MG63 (cell line): ENCODE results near the gene MT2A. TPM values are rescaled to one million over a fixed set of nuclear protein-coding genes. Genes with fewer than 3 reads are reported as not detected.
"Not testable (repeated sequence)": the region's sequence is repeated elsewhere in the genome, so short reads cannot be mapped to it uniquely, and the experiment has no call there.

ENCODE experiments used
- DNase-seq: peaks from one replicate; pipeline ENCODE4 v3.0.0-alpha.2; 2020
- H3K27me3 ChIP-seq: fragments of 250-450 bp; sonication (Bioruptor Pico); 2 replicates; pipeline ENCODE4 v1.5.1; 2020; ENCODE audit warnings: mild to moderate bottlenecking, moderate library complexity
- H3K36me3 ChIP-seq: fragments of 250-450 bp; sonication (Bioruptor Pico); 2 replicates; pipeline ENCODE4 v1.5.1; 2020; ENCODE audit warnings: mild to moderate bottlenecking, moderate library complexity
- H3K4me3 ChIP-seq: fragments of 250-450 bp; sonication (Bioruptor Pico); 2 replicates; pipeline ENCODE4 v1.5.1; 2020; ENCODE audit warnings: mild to moderate bottlenecking, moderate library complexity
- H3K9me3 ChIP-seq: fragments of 250-450 bp; sonication (Bioruptor Pico); 2 replicates; pipeline ENCODE4 v1.5.1; 2020; ENCODE audit warnings: mild to moderate bottlenecking, moderate library complexity
- total RNA-seq: library from RNA; depleted of rRNA; stranded (reverse); fragments of >200 nt; shearing (Covaris generic); gene quantifications from 2 replicates; pipeline ENCODE4 v1.2.3, GENCODE V29; 2014; ENCODE audit warnings: low replicate concordance

Gene MT2A
- total RNA-seq, 1 experiment from 2014 or later, result 538 TPM

DNA sequence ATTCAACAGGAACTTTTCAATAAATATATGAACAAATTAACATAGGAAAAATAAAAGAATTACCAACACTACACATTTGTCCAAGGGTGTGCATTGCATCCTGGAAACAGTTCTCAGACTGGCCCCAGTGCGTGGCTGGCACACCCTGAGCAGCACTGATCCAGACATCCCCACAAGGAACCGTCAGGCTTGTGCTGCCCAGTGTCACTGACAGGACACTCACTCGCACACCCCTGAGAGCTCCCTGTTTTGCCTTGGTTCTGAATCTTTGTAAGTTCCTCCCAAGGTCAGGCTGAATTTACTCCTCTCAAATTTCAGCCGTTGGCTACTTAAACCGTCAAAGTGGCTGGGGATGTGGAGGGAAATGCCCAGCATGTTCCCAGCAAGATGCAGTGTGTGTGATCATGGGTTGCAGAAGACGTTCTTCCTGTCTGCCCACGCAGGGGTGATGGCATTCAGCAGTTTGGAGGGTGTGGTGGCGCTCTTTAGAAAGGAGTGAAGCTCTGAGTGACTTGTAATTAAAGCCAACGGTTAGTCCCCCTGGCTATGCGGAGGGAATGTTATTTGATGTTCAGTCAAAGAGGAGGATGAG lies 1.7 kb downstream of the MT2A start:
- no peaks in the 10 kb centered on the region for H3K27me3 ChIP-seq
- peak; percentile 98 for DNase-seq
- no peaks in the 10 kb centered on the region; the same call in 1 of the 2 replicates for H3K9me3 ChIP-seq
- peaks cover 12% of the 10 kb centered on the region for H3K36me3 ChIP-seq
- H3K4me3 ChIP-seq, result peak overlapping the region; percentile 74

DNA sequence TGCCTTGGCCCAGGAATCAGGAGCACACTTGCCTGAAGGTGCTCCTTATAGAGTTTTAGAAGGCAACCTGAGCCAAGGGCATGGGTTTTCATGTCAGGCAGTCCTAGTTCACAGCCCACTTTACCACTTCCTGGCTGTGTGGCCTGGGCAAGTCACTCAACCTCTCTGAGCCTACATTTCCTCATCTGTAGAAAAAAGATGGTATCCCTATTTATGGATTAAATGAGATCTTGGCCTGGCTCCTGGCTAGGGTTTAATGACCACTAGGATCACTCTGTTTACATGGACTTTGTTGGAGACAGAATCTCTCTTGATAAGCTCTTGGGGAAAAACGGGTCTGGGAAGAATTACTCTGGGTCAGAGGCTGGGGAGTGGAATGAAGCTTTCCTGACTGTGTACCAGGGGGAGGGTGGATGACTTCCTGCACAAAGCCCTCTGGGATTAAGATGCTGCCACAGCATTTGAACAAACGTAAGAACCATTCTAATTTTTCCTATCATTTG lies 2.3 kb downstream of the MT2A start:
- DNase-seq, result peak; percentile 62
- H3K27me3 ChIP-seq, result no peaks in the 10 kb centered on the region
- no peaks in the 10 kb centered on the region; the same call in 1 of the 2 replicates for H3K9me3 ChIP-seq
- peaks cover 12% of the 10 kb centered on the region for H3K36me3 ChIP-seq
- H3K4me3 ChIP-seq, result peak overlapping the region; percentile 74

DNA sequence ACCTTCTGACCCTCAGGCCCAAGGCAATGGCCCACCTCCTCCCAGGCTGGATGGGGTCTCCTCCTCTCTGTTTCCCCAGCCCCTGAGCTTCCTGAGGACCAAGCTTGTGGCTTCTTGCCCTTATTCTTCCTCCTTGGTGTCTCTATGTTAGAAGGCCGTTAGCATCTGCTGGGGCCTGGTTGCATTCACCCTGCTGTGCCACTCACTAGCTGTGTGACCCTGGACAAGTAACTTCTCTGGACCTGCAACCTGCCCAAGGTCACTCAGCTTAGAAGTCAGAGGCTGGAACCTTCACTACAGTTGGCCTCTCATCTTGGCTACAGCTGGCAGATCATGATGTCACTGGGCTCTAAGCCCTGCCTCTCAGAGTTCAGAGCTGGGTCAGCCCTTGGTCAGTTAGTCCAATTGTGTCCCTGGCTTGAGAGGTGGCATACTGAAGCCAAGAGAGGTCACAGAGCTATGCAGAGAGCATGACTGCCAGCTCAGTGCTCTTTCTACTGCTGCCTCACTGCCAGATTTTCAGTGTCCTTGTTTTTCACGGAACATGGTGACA lies 3.0 kb downstream of the MT2A start:
- H3K9me3 ChIP-seq, result no peaks in the 10 kb centered on the region; the same call in 1 of the 2 replicates
- peaks cover 12% of the 10 kb centered on the region for H3K36me3 ChIP-seq
- peak overlapping the region; percentile 74; the same call in 1 of the 2 replicates for H3K4me3 ChIP-seq
- DNase-seq, result peak; percentile 96
- no peaks in the 10 kb centered on the region for H3K27me3 ChIP-seq

DNA sequence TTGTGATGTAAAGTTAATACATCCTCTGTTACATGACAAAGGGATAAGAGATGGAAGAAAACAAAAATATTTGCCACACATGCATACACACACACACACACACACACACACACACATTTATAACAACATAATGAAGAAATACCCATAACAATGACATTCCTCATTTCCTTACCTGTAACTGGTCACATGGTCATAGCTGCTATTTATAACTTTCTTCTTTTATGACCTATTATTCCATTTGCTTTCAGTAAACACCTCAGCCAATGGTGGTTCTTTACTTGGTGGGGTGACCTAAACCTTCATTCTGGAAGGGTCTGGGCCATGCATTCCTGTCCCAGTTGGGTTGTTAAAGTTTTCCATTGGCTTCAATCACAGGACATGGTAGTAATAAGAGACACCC lies 5.3 kb downstream of the MT2A start:
- DNase-seq, result no peak
- H3K27me3 ChIP-seq, result no peaks in the 10 kb centered on the region
- H3K36me3 ChIP-seq, result peaks cover 10% of the 10 kb centered on the region
- H3K9me3 ChIP-seq, result no peaks in the 10 kb centered on the region; the same call in 1 of the 2 replicates
- no peak overlapping the region for H3K4me3 ChIP-seq

DNA sequence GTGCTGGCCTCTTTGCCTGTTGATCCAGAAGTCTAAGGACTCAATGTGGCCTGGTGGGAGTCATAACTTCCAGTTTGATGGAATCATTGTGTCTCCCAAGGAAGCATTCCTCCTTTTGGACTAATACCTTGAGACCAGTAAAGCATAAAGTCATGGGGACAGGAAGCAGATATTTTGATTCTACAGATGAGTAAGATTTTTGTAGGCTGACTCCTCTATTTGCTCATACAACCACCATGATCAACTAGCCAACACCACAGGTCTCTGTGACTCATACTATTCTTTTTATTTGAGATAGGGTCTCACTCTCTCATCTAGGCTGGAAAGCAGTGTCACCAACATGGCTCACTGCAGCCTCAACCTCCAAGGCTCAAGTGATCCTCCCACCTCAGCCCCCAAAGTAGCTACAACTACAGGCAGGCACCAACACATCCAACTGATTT lies 6.2 kb downstream of the MT2A start:
- Histone ChIP-seq H3K9me3 (no peaks in the 10 kb centered on the region; the same call in 1 of the 2 replicates), H3K36me3 (peaks cover 1% of the 10 kb centered on the region), H3K4me3 (no peak overlapping the region), H3K27me3 (no peaks in the 10 kb centered on the region)
- no peak for DNase-seq

DNA sequence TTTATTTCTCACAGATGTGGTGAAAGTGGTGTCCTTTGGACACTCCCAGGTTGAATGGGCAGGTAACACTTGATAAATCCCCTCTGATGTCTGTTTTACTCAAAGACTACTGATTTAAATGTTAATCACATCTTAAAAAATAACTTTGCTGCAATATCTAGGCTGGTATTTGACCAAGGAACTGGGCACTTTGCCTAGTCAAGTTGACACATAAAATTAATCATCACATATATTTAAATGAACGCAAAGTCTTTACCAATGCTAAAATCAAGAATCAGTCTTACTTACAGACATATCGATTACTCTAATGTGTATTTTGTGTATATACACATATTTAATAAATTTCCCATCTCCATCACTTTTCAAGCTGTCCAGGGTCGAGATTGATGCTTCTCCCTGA lies 7.0 kb downstream of the MT2A start:
- Histone ChIP-seq H3K9me3 (no peaks in the 10 kb centered on the region; the same call in 1 of the 2 replicates), H3K36me3 (no peaks in the 10 kb centered on the region), H3K4me3 (no peak overlapping the region), H3K27me3 (no peaks in the 10 kb centered on the region)
- no peak for DNase-seq

DNA sequence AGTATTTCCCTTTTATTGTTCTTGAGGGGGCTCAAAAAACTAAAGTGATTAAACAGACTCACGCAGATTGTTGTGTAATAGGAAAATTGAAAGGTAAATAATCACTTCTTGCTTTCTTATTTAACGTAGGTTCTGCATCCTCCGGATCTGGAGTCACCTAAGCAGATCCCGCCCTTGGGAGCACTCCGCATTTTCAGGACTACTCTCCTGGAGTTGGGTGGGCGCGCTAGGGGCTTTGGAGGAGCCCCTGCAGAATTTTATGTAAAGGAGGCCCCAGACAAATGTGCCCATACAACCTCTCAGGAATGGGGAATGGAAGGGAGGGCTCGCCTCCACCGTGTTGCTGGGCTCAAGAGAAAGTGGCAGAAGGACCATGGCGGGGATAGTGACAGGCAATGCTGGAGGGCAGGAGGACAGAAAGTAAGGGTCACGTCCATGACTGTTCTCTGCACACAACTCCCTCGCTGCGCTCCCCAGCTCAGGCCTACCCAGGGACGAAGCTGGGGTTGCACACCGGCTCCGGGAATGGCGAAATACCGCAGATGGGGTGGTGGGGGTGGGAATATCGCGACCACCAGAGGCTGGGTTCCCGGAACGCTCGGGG lies 8.3 kb downstream of the MT2A start:
- no peak for DNase-seq
- no peaks in the 10 kb centered on the region; the same call in 1 of the 2 replicates for H3K9me3 ChIP-seq
- no peaks in the 10 kb centered on the region for H3K27me3 ChIP-seq
- peak overlapping the region; percentile 44 for H3K4me3 ChIP-seq
- H3K36me3 ChIP-seq, result no peaks in the 10 kb centered on the region

DNA sequence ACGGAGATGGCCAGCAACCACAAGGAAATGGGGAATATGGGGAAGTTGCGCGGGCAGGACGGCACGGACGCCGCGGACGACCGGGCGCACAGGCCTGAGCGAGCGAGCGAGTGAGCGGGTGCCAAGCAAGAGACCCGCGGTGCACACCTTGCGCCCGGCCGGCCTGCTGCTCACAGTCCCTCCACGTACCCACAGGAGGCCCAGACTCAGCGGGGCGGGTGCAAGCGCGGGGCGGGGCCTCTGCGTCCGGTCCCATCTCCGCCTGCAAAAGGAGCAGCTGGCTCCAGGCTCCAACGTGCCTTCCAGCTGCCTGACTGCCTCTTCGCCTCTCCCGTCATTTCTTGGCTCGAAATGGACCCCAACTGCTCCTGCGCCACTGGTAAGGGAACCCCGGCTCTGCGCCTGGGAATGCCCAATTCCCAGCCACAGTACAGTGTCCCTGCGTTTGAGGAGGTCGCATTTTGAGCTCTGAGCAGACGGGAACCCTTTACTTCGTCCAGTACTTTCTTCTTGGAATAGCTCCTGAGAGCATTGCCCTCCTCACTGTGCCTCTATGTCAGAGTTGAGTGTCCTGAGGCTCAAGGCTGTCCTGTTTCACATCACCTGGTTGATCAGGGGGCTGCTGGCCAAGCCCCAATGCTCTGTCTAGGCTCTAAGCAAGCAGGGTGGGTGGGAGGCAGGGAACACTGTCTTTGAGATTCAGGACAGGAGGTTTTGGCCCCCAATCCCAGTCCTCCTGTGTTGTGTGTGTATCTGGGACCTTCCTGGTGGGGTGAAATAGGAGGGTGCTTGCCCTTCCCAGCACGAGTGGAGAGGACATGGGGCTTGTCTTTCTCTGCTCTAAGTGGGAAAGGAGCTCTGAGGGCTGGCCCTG lies 9.1 kb downstream of the MT2A start:
- Histone ChIP-seq H3K27me3 (no peaks in the 10 kb centered on the region), H3K9me3 (no peaks in the 10 kb centered on the region; the same call in 1 of the 2 replicates), H3K36me3 (no peaks in the 10 kb centered on the region), H3K4me3 (peak overlapping the region; percentile 44)
- peak; percentile 98 for DNase-seq

DNA sequence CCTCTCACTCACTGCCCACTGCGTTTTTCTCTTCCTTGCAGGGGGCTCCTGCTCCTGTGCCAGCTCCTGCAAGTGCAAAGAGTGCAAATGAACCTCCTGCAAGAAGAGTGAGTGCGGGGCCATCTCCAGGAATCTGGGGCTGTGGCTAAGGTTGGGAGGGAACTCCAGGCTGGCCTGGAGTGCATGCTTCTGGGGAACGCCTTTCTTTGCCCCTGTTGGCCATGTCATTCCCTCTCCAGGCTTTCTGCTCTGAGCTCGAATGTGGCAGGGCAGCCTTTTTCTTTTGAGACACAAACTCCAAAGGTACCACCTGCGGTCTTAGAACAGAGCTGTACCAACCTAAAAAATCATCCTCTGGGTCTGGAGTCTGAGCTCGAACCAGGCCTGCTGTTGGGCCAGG lies 9.8 kb downstream of the MT2A start:
- no peak for DNase-seq
- peak overlapping the region; percentile 44; the same call in 1 of the 2 replicates for H3K4me3 ChIP-seq
- H3K9me3 ChIP-seq, result no peaks in the 10 kb centered on the region; the same call in 1 of the 2 replicates
- no peaks in the 10 kb centered on the region for H3K36me3 ChIP-seq
- H3K27me3 ChIP-seq, result no peaks in the 10 kb centered on the region

DNA sequence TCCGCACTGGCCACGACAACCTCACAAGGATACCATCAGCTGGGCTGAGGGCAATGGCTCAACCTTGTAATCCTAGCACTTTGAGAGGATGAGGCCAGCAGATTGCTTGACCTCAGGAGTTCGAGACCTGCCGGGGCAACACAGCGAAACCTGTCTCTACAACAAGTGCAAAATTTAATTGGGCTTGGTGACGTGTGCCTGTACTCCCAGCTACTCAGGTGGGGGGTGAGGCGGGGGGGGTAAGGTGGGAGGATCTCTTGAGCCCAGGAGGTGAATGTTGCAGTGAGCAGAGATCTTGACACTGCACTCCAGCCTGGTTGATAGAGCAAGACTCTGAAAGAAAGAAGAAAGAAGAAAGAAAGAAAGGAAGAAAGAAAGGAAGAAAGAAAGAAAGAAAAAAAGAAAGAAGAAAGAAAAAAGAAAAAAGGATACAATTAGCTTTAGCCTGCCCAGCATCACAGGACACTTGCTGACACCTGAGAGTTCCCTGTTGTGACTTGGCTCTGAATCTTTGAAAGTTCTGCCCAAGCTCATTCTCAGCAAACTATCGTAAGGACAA lies 12.0 kb downstream of the MT2A start:
- no peaks in the 10 kb centered on the region for H3K36me3 ChIP-seq
- no peaks in the 10 kb centered on the region for H3K9me3 ChIP-seq
- H3K4me3 ChIP-seq, result no peak overlapping the region
- no peaks in the 10 kb centered on the region for H3K27me3 ChIP-seq
- DNase-seq, result no peak

DNA sequence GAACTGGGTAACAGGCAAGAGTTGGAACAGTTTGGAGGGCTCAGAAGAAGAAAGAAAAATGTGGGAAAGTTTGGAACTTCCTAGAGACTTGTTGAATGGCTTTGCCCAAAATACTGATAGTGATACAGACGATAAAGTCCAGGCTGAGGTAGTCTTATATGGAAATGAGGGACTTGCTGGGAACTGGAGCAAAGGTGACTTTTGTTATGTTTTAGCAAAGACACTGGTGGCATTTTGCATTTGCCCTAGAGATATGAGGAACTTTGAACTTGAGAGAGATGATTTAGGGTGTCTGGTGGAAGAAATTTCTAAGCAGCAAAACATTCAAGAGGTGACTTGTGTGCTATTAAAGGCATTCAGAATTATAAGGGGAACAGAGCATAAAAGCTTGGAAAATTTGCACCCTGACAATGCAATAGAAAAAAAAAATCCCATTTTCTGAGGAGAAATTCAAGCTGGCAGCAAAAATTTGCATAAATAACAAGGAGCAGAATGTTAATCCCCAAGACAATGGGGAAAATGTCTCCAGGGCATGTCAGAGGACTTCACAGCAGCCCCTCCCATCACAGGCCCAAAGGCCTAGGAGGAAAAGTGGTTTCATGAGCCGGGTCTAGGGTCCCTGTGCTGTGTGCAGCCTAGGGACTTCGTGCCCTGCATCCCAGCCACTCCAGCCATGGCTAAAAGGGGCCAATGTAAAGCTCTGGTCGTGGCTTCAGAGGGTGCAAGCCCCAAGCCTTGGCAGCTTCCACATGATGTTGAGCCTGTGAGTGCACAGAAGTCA lies 13.5 kb downstream of the MT2A start:
- DNase-seq, H3K36me3 ChIP-seq: not testable (repeated sequence)

DNA sequence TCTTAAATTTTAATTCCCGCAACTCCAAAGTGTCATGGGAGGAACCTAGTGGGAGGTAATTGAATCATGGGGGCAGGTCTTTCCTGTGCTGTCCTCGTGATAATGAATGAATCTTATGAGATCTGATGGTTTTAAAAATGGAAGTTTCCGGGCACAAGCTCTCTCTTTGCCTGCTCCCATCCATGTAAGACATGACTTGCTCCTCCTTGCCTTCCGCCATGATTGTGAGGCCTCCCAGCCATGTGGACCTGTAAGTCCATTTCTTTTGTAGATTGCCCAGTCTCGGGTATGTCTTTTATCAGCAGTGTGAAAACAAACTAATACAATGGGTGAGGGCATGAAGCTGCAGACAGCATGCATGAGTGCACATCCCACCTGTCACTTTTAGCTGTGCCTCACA lies 14.8 kb downstream of the MT2A start:
- not testable (repeated sequence) for DNase-seq

More for the DNA sequence above, 13.5 kb downstream of the MT2A start:
- H3K27me3 ChIP-seq, H3K4me3 ChIP-seq, H3K9me3 ChIP-seq: not testable (repeated sequence)

DNA sequence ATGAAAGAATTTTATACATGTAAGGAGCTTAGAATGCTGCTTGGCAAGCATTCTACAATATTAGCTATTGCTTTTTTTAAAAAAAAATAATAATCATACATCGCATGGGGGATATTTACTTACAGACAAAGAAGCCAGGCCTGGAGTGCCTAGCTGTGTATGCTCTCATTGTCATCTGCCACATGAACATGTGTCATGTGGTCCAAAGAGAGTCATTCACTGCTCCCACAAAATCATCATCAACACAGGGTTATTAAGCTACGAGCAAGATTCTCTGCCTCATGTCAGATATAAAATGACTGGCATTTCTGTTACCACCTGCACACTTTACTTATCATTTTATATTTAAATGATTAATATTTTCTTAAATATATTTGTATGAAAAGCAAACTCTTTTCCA lies 15.3 kb downstream of the MT2A start:
- Histone ChIP-seq H3K36me3 (no peaks in the 10 kb centered on the region), H3K9me3 (no peaks in the 10 kb centered on the region), H3K27me3 (no peaks in the 10 kb centered on the region)

More for the DNA sequence above, 14.8 kb downstream of the MT2A start:
- not testable (repeated sequence) for H3K4me3 ChIP-seq, H3K9me3 ChIP-seq, H3K36me3 ChIP-seq, H3K27me3 ChIP-seq

DNA sequence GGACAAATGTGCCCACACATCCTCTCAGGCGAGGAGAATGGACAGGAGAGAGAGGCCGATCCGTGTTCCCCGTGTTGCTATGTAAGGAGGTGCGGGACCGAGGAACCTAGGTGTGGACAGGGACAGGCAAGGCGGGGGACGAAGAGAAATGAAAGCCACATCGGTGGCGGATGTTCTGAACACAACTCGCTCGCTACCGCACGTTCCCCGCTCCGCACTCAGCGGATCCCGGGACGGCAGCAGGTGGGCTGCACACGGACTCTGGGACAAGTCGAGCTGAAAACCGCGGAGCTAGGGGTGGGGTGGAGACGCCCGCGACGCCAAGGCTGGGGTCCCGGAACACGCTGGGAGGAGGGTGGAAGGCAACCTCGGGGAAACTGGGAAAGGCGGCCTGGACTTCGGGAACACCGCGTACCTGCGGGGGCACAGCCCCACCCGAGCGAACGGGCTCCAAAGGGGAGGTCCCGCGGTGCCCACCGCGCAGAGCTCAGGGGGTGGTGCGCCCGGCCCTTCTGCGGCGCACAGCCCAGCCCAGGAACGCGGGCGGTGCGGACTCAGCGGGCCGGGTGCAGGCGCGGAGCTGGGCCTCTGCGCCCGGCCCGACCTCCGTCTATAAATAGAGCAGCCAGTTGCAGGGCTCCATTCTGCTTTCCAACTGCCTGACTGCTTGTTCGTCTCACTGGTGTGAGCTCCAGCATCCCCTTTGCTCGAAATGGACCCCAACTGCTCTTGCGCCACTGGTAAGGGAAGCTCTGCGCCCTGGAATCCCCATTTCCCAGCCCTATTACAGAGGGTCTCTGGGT lies 17.0 kb downstream of the MT2A start, which contains the start of gene MT1E:
Gene MT1E (plus strand): TSS at position 642 of the 803 bp plus-strand sequence. CDS start 71 bp downstream, at position 713.
- Histone ChIP-seq H3K36me3 (no peaks in the 10 kb centered on the region), H3K27me3 (no peaks in the 10 kb centered on the region), H3K9me3 (no peaks in the 10 kb centered on the region), H3K4me3 (peak within 1 kb of the TSS; percentile 49)
- peak; percentile 83 for DNase-seq

More for the DNA sequence above, 15.3 kb downstream of the MT2A start:
- no peak overlapping the region for H3K4me3 ChIP-seq
- no peak for DNase-seq
